ENCODE data around the gene FAM181A. TPM values are rescaled to one million over a fixed set of nuclear protein-coding genes. Genes with fewer than 3 reads are reported as not detected.

FAM181A gene
- total RNA-seq, 4 donors from 2014 or later: not detected

DNA sequence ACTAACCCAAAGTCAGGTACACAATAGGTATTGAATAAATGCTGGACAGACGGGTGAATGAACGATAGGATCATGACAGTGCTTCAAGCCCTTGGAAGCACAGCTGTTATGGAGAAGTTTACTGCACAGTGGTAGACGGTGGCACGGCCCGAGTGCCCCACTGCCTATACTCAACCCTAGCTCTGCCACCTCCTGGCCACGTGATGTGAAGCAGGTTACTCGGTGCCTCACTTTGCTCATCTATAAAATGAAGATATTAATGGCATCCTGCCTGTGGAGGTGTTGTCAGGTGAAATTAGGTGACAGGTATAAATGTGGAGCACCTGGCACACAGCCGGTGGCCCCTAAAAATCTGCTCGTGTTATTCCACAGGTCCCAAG, 43.4 kb downstream of the FAM181A start:
- no peak overlapping the region for H3K4me3 ChIP-seq (ENCODE audit: low read depth, poor library complexity, severe bottlenecking)
- no peak for DNase-seq (ENCODE audit: low spot score in 2 of 2)
- intact Hi-C loops (cut with DNase I; ENCODE audit: low total_unique reads): no loop called here
- TF ChIP-seq POLR2A (IDR thresholded peaks at IDR 0.05): no peak
- TF ChIP-seq, protein P1, sequence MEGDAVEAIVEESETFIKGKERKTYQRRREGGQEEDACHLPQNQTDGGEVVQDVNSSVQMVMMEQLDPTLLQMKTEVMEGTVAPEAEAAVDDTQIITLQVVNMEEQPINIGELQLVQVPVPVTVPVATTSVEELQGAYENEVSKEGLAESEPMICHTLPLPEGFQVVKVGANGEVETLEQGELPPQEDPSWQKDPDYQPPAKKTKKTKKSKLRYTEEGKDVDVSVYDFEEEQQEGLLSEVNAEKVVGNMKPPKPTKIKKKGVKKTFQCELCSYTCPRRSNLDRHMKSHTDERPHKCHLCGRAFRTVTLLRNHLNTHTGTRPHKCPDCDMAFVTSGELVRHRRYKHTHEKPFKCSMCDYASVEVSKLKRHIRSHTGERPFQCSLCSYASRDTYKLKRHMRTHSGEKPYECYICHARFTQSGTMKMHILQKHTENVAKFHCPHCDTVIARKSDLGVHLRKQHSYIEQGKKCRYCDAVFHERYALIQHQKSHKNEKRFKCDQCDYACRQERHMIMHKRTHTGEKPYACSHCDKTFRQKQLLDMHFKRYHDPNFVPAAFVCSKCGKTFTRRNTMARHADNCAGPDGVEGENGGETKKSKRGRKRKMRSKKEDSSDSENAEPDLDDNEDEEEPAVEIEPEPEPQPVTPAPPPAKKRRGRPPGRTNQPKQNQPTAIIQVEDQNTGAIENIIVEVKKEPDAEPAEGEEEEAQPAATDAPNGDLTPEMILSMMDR (IDR thresholded peaks at IDR 0.05): no peak
- 33 to 36% methylated on average over 9 of the region's 9 CpGs for WGBS, 2 donors

DNA sequence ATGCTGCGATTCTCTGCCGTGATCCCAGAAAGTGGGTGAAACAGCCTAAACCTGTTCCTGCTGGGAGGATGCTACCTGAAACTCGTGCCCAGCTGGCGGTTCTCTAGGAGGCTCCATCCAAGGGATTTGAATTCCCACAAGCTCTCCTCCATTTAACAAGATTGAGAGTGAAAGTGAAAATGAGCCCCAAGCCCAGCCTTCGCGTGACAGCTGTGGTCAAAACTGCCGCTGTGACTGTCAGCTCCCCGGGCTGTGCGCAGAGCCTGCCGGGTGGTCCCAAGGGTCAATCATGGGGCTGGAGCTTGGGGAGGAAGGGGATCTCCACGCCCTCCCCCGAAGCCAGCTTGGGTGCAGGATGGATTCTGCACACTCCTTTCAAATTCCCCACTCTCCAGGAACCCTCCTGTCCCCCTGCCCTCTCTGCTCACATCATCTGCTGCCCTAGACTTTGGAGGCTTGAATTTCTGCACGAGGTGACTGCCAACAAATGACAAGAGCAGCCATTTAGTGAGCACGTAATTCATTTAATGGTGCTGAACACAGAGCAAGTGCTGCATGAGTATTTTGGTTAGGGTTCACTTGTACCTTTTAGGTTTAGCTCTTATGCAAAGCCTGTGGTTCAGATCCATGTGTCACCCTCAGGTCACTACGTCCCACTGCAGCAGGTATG, 44.0 kb downstream of the FAM181A start:
- no peak for DNase-seq (ENCODE audit: low spot score in 2 of 2)
- 35 to 41% methylated on average over 15 of the region's 15 CpGs for WGBS, 2 donors
- TF ChIP-seq, protein P1 (IDR thresholded peaks at IDR 0.05): no peak
- TF ChIP-seq POLR2A (IDR thresholded peaks at IDR 0.05): no peak
- intact Hi-C loops (cut with DNase I; ENCODE audit: low total_unique reads): no loop called here
- H3K4me3 ChIP-seq (ENCODE audit: low read depth, poor library complexity, severe bottlenecking): no peak overlapping the region

DNA sequence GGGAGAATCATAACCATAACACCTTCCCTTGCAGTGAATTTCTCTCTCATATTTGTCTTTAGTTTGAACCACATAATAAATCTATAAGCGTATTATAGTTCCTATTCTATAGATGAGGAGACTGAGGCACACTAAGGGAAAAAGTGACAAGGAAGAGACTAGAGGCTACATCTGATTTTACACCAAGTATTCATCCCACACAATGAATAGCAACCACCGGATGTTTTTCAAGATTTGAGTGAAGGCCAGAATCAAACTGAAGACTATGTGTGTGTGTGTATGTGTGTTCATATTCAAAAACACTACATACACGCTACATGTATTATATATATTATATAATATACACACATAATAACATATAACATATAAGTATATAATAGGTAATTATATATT, 44.5 kb downstream of the FAM181A start:
- H3K4me3 ChIP-seq (ENCODE audit: low read depth, poor library complexity, severe bottlenecking): no peak overlapping the region
- TF ChIP-seq, protein P1 (IDR thresholded peaks at IDR 0.05): no peak
- no peak for TF ChIP-seq POLR2A (IDR thresholded peaks at IDR 0.05)
- intact Hi-C loops (cut with DNase I; ENCODE audit: low total_unique reads): no loop called here
- 80 to 81% methylated on average over 3 of the region's 3 CpGs for WGBS, 2 donors
- no peak for DNase-seq (ENCODE audit: low spot score in 2 of 2)

DNA sequence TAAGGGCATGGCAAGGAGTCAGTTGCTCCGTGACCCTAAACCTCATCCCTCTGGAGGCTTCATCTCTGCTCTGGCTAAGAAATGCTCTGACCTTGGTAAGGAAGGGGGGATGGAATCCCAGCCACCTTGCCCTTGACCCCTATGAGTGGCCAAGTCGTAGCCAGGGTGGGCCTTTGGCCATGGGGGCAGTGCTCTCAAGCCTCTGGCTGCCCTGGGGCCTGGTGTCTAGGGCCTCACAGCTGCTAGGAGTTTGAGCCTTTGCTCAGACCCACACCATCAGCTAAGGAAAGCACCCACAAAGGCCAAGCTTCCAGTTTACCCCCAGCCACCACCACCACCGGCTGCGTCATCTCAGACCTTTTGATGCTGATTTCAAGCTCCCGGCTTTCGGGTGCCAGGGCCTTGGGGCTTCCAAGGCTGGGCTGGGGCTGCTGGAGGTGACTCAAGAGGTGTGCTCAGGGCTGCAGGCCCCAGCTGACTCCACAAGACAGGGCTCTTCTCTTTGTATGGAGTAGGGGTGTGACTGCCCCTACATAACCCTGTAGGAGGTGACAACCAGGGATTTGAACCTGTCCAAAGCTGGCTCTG, 45.6 kb downstream of the FAM181A start:
- TF ChIP-seq, protein P1 (IDR thresholded peaks at IDR 0.05): no peak
- TF ChIP-seq POLR2A (IDR thresholded peaks at IDR 0.05): no peak
- 88 to 91% methylated on average over 6 of the region's 6 CpGs for WGBS, 2 donors
- intact Hi-C loops (cut with DNase I; ENCODE audit: low total_unique reads): no loop called here
- no peak for DNase-seq (ENCODE audit: low spot score in 2 of 2)
- H3K4me3 ChIP-seq (ENCODE audit: low read depth, poor library complexity, severe bottlenecking): no peak overlapping the region

DNA sequence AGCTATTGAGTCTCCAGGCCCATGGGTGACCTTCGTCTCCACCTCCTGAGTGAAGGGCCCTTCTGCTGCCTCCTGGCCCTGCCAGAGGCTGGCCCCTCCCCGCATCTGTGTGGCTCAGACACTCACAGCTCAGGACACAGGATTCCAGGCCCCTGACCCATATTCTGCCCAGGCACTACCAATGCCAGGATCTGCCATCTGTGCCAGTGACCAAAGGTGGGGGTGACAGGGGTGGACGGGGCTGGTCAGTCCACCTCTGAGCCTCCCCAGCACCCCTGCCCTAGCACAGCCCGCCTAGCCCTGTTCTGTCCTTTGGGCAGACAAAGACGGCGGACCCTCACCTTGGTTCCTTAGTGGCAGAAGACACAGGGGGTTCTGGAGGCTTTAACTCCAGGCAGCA, 46.5 kb downstream of the FAM181A start:
- TF ChIP-seq, protein P1 (IDR thresholded peaks at IDR 0.05): no peak
- no peak for TF ChIP-seq POLR2A (IDR thresholded peaks at IDR 0.05)
- 75 to 96% methylated on average over 4 to 6 of the region's 6 CpGs for WGBS, 2 donors

DNA sequence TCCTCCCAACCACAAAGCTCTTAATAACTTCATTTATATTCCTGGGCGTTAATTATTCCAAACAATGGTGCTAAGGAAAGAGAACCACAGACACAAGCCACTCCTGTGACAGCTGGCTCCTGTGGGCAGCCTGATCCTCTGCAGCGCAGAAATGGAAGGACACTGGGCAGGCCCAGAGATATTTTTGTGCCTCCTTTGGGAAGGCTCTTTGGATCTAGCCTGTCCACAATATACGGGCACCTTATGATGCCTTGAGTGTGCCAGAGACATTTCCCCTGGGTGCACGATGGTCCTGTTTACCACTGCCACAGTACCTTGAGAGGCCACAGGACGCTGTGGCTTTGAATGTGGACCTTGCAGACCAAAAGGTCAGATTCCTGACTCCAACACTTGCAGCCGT, 47.2 kb downstream of the FAM181A start:
- DNase-seq (ENCODE audit: low spot score in 2 of 2): no peak
- 85 to 94% methylated on average over 6 of the region's 6 CpGs for WGBS, 2 donors
- H3K4me3 ChIP-seq (ENCODE audit: low read depth, poor library complexity, severe bottlenecking): no peak overlapping the region
- TF ChIP-seq POLR2A (IDR thresholded peaks at IDR 0.05): no peak
- TF ChIP-seq, protein P1 (IDR thresholded peaks at IDR 0.05): no peak
- intact Hi-C loops (cut with DNase I; ENCODE audit: low total_unique reads): no loop called here

More for the DNA sequence above, 46.5 kb downstream of the FAM181A start:
- intact Hi-C loops (cut with DNase I; ENCODE audit: low total_unique reads): no loop called here
- H3K4me3 ChIP-seq (ENCODE audit: low read depth, poor library complexity, severe bottlenecking): no peak overlapping the region
- no peak for DNase-seq (ENCODE audit: low spot score in 2 of 2)

All from lower leg skin (tissue), 4 donors.